ENCODE results near the gene COPS9.
A peak's percentile ranks its signal among the peaks of the same experiment; 100 is the strongest.

COPS9 gene

DNA sequence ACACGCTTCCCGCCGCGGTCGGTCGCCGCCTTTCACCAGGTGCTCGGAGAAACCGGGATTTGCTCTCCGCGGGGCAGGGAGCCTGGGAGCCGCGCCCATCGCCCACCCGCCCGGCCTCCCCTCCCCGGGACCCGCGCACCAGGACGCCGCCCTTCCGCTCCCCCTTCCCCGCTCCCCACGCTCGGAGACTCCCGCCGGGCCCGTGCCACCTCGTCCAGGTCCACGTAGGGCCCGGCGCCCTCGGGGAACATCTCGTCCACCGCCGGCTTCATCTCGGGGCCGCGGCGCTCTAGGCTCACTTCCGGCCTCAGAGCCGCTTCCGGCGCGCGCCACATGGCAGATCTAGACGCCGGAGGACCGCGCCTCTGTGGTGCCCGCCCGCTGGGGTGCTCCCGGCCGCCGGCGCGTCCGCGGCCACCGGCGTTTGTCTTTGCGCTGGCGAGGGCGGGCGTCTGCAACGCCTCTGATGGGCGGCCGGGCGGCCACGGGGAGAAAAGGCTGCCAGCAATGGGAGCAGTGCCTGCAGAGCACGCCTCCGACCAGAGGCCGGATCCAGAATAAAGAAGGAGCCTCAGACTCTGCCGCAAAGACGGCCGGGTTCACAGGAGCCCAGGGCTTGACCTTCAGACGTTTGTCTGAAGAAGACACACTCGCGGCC lies at the start of gene COPS9:
TSS of gene COPS9 (minus strand) at position 293 of the 658 bp plus-strand sequence. CDS start at position 272, 21 bp downstream.
- DNase-seq, result peak; percentile 88

DNA sequence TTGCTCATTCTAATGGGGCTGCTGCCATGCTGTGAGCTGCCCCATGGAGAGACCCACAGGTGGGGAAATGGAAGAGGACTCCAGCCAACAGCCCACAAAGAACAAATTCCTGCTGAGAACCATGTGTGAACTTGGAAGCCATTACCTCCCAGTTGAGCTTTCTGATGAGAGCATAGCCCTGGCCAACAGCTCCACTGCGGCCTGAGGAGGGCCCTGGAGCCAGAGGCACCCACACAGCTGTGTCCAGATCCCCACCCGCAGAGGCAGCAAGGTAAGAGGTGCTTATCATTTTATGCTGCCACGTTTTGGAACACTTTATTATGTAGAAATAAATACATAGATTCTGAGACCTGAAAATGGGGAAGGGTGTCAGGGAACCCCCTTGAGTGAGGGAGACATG lies 48.6 kb upstream of the COPS9 start:
- no peak for DNase-seq

DNA sequence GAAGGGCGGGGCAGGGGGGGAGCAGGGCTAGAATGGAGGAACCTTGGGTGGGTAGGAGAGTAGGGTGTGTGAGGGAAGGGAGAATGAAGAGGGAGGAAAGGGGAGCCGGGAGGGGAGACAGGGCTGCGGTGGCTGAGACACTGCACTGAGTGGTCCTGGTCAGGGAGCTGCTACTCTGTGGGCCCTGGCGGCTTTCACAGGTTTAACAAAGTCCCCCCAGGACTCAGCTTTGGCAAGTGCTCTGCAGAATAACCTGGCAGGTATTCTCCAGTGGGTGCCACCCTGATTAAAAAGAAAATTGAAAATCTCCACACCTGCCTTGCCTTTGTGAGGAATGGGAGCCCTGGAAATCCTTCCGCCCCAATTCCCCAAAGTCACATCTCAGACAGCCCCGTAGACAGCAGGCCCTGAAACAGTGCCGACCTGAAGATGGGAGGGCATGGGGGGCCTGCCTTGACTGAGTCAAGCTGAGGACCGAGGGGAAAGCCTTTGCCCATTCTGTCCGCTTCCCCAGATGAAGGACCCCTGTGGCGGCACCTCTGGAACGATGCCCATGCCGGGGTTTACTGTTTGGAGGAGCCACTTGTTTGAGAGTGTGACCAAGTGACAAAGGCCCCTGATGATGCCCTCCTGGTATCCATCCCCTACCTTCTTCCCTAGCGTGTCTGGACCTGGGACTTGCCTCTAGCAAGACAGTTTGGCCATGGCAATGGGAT lies 47.9 kb upstream of the COPS9 start:
- DNase-seq, result no peak

DNA sequence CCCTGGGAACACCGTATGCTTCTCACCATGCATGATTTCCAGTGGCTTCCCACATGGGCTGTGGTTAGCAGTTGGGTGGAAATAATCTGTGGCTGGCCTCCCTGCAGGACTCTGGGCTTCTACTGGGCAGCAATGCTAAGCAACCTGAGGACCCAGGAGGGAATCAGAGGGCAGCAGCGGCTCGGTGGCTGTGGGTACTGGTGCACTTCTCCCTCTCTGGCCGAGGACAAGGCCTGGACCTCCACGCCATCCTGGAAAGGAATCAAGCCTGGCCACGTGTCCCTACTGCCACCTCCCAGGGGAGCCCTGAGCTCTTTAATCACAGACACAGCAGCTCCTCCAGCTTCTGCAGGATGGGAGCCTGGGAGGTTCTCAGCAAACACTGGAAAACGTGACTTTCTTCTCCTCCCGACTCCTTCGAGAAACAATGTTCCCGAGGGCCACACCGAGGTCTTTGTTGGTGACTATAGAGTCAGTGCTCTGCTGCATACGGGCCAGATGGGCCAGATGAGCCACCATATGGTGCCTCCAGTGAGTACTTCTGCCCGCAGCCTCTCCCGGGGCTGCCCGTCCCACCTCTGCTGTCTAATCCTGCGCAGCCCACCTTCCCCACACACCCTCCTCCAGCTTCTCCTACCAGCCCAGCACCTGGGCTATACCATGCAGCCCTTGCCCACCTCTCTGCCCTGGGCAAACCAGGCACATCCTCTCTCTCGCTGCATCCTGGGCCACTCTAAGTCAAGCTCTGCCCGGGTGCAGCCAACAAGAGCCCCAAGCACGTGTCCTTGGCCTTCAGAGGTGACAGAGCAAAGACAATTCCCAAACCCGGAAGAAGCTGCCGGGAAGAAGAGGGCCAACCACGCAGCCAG lies 47.1 kb upstream of the COPS9 start:
- DNase-seq, result no peak

DNA sequence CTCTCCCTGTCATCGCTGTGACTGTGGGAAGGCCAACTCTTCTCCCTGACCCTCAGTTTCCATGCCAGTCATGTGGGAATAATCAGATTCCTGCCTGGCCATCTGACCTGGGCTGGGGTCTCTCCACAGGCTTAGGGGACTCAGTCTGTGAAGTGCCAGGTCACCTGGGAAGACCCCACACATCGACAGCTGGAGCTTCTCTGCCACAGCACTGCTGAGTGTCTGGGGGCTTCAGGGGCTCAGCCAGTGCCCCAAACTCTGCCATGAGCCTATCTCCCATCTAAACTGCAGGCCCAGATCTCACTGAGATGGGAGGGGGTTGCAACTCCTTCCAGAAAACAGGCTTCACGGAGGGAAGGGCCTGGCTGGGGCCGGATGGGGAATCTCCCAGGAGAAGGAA lies 46.4 kb upstream of the COPS9 start:
- DNase-seq, result no peak

DNA sequence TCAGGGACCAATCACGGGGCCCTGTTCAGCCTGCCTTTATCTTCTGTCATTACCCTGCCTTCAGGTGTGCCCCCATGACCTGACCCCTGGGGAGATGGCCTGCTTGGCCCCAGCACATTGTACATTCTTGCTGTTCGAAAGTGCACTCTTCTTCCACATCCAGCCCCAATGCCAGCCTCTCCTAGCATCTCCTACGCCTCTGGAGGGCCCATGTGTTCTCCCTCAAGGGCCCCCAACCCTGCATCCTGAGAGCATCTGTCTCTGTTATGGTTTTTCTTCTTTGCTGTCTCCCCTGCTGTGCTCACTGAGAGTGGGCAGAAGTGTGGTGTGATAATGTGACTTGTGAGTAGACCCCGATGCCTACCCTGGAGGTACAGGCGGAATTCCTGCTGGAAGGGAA lies 45.9 kb upstream of the COPS9 start:
- no peak for DNase-seq

DNA sequence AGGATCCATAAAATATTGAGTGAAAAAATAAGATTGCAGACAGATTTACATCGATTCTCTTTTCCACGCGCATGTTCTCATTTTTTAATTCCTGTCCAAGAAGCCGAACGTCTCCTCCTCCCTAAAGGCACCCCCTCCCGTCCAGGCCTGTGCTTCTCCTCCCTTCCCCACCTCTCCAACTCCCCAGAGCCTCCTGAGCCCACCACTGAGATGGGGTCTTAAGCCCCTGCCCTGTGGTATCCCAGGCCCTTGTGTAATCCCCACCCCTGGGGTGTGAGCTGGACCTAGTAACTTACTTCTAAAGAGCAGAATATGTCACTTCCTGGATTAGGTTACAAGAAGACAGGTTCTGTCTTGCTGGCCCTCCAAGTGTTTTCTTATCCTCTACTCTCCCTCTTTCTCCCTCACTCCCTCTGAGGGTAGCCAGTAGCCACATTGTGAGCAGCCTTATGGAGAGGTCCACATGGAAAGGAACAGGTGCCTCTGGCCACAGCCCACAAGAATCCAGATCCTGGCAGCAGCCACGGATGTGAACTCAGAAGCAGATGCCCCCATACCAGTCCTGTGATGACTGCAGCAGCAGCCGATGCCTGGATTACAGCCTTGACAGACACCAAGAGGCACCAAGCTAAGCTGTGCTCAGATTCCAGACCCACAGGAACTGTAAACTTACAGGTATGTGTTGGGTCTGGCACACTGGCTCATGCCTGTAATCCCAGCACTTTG lies 44.0 kb upstream of the COPS9 start:
- no peak for DNase-seq

DNA sequence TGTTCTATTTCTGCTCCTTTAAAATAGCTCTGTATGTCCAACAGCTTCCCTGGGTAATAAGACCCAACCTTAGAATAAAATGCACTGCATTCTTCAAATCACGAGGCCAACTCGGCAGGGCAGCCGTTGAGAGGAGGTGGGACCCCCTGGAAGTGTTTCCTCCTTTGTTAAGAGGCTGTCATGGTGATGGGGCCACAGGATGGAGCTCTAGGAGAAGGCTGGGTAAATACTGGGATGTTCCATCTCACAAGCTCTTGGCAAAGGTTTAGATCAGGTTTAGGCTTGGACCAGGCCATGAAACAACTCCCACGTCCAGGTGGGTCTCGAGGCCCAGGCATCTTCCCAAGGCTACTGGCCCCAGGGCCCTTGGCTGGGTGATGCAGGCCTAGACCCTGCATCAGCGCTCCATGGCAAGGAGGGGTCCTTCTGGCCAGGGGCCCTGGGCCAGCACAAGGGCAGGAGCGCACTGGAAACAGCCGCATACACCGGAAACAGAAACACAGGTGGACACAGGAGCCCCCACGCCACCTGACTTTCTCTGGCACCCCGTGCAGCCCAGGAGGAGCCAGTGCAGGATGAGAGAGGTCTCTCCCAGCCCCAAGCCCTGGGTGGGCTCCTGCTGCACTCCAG lies 43.2 kb upstream of the COPS9 start:
- DNase-seq, result no peak

DNA sequence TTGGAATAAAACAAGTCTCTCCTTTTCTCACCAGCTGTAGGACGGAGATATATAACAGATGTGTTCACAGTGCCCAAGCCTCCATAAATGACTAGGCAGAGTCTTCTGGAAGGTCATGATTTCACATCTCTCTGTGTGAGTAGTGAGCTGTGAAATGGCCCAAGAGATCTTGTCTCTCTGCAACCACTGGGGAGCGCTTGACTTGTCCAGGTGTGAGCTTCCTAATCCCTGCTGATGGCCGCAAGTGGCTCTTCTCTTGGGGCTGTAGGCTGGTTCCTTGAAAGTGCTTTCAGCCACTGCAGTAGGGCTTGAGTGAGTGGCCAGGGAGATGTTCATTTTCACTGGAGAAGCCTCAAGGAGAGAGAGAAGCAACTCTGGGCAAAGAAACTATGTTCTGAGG lies 42.5 kb upstream of the COPS9 start:
- DNase-seq, result no peak

DNA sequence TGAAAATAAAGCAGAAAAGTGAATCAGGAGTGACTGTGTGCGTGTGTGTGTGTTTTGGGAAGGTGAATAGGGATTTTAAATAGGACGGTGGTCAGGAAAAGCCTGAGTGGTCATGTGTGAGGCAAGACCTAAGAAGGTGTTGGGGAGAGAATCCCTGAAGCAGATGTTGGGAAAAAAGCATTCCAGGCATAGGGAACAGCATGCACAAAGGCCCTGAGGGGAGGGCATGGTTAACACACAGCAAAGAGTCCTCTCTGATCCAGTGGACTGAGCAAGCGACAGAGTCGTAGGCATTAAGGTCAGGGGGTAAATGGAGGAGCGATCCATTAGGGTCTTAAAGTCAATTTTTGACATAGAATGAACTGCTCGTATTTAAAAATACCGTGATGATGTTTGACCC lies 38.4 kb upstream of the COPS9 start:
- DNase-seq, result no peak

DNA sequence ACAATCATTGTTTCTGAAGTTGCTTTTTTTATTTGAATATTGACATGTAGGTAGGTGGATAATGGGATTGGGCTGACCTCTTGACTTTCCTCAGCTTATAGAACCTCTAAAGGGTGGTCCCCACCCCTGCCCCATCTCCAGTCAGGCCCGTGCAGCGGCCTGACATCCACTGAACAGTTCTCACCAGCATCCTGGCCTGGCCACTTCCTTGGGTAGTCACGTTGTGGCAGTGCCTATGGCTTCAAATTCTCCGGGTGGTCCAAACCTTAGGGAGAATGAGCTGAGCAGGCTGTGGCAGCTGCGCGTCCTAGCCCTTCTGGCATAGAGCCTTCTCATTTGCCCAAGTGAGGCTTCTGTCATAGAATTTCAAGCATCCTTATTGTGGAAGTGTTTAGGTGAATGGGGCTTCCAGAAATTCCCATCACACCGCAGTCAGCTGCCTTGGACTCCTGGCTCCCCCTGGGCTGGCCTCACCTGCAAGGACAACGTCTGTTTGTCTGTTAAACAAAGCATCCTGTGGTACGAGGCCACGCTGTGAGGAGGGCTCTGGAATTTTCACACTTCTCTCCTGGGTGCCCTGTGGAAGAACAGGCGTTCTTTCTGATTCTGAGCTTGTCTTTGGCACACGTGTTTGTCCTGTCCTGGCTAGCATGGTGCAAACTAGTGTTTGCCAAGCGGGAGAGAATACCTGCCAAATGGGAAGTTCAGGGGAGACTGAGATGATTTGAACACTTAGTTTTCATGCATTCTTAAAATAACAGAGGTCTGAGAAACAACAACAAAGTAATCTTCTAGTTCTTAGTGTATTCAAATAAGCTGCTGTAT lies 36.2 kb upstream of the COPS9 start:
- DNase-seq, result no peak

DNA sequence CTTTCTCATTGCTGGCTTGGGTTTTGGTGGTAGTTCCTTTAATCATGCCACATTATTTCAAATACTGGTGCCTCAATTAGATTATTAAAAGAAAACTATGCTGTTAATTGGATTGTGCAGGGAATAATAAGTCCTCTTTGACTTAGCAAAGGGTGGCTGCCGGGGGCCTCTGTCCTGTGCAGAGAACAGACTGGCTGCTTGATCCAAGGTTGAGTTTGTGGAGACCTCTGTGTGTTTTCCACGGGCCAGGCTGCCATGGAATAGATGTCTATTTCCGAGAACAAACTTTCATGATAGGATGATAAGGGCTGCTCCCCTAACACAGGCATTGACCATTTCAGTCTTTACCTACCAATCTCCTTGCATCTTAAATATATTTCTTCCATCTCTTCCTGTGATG lies 34.8 kb upstream of the COPS9 start:
- no peak for DNase-seq

DNA sequence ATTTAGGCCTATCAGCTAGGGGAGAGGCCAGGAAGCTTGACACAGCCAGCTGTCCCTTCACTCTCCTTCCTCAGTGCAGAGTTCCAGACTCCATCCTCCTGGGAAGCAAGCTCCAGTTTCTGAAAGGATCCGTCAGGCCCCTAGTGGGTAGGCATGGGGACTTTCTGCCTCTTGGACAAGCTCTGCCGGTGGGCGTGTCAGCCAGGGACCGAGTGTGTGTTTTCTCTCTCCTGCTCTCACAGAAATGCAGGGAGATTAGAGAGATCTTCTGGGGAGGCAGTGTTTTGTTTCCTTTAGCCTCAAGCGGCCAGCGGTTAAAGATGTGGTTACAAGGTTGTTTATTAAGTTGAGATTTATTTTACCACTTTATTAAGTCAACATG lies 34.2 kb upstream of the COPS9 start:
- DNase-seq, result no peak

DNA sequence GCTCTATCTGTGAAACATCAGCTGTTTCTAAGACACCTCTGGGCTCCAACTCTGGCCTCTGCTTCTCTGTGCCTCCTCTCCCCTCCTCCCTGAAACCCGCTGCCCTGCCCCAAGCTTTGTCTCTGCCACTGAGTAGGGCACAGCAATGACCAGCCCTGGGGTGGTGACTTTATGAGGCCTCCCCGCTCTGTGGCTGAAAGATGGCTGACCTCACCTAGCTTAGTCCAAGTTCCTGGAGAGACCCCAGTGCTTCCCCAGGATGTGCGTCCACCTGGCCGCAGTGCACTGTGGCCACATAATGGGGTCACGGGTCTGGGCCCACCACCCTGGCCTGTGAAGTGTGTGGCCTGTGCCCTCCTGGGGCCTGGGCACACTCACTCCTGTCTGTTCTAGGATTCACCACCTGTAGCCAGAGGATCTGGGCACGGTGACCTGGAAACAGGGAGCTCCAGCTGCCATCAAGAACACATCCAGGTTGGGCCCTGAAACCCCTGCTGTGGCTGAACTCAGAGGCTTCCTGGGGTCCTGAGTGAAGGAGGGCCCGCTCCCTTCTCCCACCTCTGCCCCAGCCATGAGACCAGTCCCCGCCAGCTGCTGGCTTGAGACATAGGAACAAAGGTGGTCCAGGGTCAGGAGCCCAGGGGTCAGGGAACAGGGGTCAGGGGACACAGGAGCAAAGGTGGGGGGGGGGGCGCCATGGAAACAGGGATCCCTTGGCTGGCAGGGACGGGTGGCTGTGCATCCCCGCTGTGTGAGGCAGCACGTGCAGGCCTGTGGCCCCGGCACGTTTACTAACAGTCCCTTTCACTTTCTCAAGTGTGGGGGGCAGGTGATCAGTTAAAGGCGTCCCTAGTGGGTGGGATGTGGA lies 33.6 kb upstream of the COPS9 start:
- DNase-seq, result no peak

DNA sequence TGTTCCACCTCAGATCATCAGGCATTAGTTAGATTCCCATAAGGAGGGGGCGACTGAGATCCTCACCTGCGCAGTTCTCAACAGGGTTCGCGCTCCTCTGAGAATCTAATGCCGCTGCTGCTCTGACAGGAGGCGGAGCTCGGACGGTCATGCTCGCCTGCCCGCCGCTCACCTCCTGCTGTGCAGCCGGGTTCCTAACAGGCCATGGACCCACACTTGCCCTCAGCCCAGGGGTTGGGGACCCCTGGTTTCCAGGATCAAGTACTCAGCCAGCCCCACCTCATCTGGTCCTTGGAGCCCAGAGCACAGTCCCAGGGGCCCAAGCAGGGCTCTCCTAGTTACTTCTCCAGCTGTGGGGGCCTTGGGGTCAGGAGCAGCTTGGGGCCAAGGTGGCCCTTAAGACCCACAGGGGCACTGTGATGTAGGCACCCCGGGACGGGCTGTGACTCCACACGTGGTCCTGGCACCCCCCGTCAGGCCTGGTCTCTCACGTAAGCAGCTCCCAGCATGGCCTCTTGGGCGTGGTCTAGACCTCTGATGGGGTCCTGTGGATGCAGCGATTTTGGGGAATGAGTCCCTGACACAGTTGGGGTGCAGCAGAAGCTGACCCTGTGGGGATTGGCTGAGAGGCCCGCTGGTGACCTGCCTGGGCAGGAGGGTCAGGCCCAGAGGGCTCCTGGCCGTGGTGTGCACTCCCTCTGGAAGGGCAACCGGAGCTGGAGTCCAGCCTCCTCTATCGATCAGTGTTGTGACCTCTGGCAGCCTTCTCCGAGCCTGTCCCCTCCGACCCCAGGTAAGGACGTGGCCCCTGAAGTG lies 32.6 kb upstream of the COPS9 start:
- no peak for DNase-seq

DNA sequence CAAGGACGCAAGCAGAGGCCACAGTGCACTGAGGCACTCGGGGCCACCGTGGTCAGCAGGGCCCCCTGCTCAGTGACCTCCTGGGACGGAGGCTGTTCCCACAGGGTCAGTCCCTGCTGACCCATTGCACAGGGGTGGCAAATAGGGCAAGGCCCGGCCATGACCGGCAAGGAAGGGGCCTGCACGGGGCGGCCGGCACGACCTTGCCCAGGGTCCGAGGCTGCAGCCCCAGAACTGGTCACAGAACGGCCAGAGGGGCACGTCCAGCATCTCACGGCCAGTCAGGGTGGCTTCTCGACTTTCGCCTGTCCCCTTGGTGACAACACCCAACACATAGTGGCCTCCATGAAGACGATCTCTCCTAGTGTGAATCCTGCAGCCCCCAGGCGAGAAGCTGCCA lies 31.9 kb upstream of the COPS9 start:
- no peak for DNase-seq

DNA sequence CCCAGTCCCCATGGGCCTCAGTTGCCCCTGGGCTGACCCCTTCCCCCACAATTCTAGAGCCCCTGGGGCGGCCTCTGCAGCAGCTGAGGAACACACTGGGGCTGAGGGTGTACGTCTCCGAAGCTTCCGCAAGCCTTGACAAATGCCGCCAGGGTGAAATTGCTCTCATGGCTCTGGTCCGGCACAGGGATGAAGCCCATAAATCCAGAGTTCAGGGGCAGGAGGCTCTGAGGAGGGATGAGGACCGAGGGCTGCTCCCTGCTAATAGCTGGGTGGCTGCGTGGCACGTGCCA lies 31.4 kb upstream of the COPS9 start:
- DNase-seq, result no peak

DNA sequence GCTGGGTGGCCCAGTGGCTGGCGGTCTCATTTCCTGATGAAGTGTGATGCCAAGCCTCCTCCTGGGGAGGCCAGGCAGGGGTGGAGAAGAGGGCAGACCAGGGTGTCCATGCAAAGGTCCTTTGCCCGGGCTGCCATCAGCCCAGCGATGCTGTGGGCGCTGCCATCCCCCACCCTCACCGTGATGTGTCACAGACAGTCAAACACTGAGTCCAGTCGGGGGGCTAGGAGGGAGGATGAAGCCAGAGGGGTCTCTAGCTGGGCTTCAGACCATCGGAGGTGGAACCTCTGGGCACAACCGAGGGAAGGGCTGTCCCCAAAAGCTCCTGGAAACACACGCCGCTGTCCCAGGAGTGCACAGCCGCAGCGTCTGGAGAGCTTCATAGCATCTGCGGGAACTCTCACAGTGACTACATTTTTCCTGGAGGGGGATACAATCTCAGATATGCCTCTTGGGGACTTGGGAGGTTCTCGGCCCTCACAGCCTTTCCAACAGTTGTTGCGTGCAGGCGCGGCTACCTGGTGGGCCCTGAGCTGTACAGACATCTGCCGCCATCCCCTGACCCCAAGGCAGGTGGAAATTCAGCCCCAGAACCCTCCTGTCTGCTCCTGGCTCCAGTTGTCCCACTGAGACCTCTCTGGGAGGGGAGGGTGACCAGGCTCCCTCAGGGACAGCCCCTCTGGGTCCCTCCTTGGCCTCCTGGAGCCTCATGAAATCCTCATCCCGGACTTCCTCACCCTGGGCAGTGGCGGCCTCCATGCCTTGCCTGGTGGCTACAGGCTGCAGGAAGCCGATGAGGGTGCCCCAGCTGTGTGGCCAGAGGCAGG lies 30.9 kb upstream of the COPS9 start:
- DNase-seq, result no peak

DNA sequence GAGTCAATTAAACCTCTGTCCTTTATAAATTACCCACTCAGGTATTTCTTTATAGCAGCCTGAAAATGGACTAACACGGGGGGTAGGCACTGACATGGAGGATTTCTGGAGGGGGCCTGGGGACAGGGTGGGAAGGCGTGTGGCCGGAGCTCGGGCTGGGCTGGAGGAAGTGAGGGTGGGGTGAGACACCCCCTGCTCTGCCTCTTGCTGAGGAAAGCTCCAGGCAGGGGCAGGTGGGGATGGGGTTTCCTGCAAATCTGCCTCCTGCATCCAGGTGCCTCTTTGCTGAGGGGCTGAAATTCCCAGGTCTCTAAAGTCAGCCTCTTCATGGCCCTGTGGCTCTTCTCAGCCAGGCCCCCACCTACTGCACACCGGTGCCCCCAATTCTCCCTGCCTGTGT lies 30.1 kb upstream of the COPS9 start:
- DNase-seq, result no peak
